AG09309 (cell line): ENCODE measurements around the gene LRRC32.

Experiments
- DNase-seq: peaks from one replicate; pipeline ENCODE4 v3.0.0-alpha.2; 2010; ENCODE audit warnings: low read depth
- H3K4me3 ChIP-seq: 2 replicates; pipeline ENCODE4 v1.5.1; 2011; ENCODE audit warnings: mild to moderate bottlenecking, low read depth, low read length, moderate library complexity; ENCODE audit not compliant: control insufficient read depth
- CTCF ChIP-seq: IDR thresholded peaks from 2 replicates; pipeline ENCODE4 v1.5.1; 2011; ENCODE audit warnings: mild to moderate bottlenecking, low read depth, low read length, inconsistent platforms; ENCODE audit not compliant: insufficient read depth, control insufficient read depth; ENCODE audit errors: missing control alignments

Gene LRRC32

GRCh38 chr11:76682684-76683083 is 12.1 kb upstream of the LRRC32 start:
- H3K4me3 ChIP-seq, result no peak overlapping the region
- TF ChIP-seq CTCF, result no peak
- DNase-seq, result no peak

GRCh38 chr11:76682106-76682505 is 11.6 kb upstream of the LRRC32 start:
- H3K4me3 ChIP-seq, result no peak overlapping the region
- DNase-seq, result no peak
- TF ChIP-seq CTCF, result no peak

- H3K4me3 ChIP-seq, result no peak overlapping the region
- DNase-seq, result no peak
- TF ChIP-seq CTCF, result peak; percentile 92
These were observed 10.2 kb upstream of the LRRC32 start for GRCh38 chr11:76680518-76681425.

- DNase-seq, result no peak
- H3K4me3 ChIP-seq, result no peak overlapping the region
- TF ChIP-seq CTCF, result no peak
These were observed 7.8 kb upstream of the LRRC32 start for GRCh38 chr11:76678321-76678720.

GRCh38 chr11:76677458-76677765 is 6.9 kb upstream of the LRRC32 start:
- no peak for TF ChIP-seq CTCF

GRCh38 chr11:76676636-76677457 is 6.3 kb upstream of the LRRC32 start:
- DNase-seq, result no peak
- H3K4me3 ChIP-seq, result no peak overlapping the region
- no peak for TF ChIP-seq CTCF

More at GRCh38 chr11:76677458-76677765, 6.9 kb upstream of the LRRC32 start:
- no peak overlapping the region for H3K4me3 ChIP-seq
- no peak for DNase-seq
